Upper lobe of right lung (tissue), 1 donor: ENCODE results near the gene TEX14. TPM values are rescaled to one million over a fixed set of nuclear protein-coding genes. Genes with fewer than 3 reads are reported as not detected.

Experiments
- ATAC-seq: fragments of 200-7000 bp; cut with Tn5 transposase; one replicate; pipeline ENCODE4 v1.9.1; 2020; ENCODE audit warnings: mild to moderate bottlenecking, moderate library complexity
- DNase-seq: peaks from one replicate; pipeline ENCODE4 v3.0.0-alpha.2; 2020
- H3K27ac ChIP-seq: fragments of 200-600 bp; one replicate; pipeline ENCODE4 v1.8.0; 2022
- H3K27me3 ChIP-seq: fragments of 200-600 bp; one replicate; pipeline ENCODE4 v1.8.0; 2022; ENCODE audit warnings: mild to moderate bottlenecking
- H3K36me3 ChIP-seq: fragments of 200-600 bp; one replicate; pipeline ENCODE4 v1.8.0; 2022
- H3K4me1 ChIP-seq: fragments of 200-600 bp; one replicate; pipeline ENCODE4 v1.8.0; 2022
- H3K4me3 ChIP-seq: fragments of 200-600 bp; one replicate; pipeline ENCODE4 v1.8.0; 2022; ENCODE audit warnings: mild to moderate bottlenecking
- H3K9me3 ChIP-seq: fragments of 200-600 bp; one replicate; pipeline ENCODE4 v1.8.0; 2022
- intact Hi-C: fragments of 100-400 bp; cut with DNase I; formaldehyde crosslinking; loops from one replicate; pipeline ENCODE4 v1.11.0; 2022
- total RNA-seq: library from RNA; stranded (reverse); fragmentation: NEBNext Ultra II Directional; extraction: Animal tissue kit (Norgen Biotek cat#: 25700); gene quantifications from one replicate; pipeline ENCODE4 v1.2.1, GENCODE V29; 2021
- TF ChIP-seq, protein P1 (sequence below): fragments of 200-600 bp; IDR thresholded peaks from one replicate; pipeline ENCODE4 v1.8.0; 2022; ENCODE audit warnings: antibody characterized with exemption
- donor health status: DM: no; HTN: yes; CAD: no; lungs with severe emphysema.

TEX14 gene
- total RNA-seq, 1 donor from 2014 or later: 1.3 TPM

DNA sequence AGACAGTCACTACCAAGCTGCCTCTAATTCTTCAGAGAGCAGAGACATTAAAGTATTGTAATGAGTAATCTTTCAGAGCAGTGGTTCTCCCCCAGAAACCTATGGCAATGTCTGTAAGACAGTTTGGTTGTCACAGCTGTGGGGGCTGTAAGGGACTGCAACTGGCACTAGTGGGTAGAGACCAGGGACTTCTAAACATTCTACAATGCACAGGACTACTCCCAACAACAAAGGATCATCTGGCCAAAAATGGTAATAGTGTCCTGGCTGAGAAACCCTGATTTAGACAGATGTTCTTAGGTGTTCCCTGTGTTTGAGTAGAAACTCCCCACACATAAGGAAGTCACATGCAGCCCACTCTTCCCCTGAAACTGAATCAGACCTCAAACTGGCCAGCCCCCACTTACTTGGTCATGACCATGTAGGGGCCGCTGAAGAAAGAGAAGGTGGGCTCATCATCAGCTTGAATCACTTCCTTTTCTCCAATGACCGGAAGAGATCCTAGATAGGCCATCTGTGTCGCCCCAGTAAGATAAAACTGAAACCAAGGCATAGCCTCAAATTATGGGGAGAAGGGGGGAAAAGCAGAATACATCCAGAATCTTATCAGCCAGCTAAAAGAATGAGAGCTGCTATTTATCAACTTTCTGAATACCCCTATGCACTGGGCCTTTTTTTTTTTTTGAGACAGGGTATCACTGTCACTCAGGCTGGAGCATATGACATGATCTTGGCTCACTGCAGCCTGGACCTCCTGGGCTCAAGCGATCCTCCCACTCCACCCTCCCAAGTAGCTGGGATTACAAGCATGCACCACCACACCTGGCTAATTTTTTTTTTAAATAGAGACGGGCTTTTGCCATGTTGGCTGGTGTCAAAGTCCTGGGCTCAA, 75.8 kb downstream of the TEX14 start:
- ATAC-seq: peak; percentile 45
- no peak for DNase-seq
- H3K27ac ChIP-seq: no peak overlapping the region
- no peaks in the 10 kb centered on the region for H3K4me1 ChIP-seq
- H3K9me3 ChIP-seq: no peaks in the 10 kb centered on the region
- H3K36me3 ChIP-seq: no peaks in the 10 kb centered on the region
- intact Hi-C loops: no loop called here
- no peaks in the 10 kb centered on the region for H3K27me3 ChIP-seq
- TF ChIP-seq, protein P1, sequence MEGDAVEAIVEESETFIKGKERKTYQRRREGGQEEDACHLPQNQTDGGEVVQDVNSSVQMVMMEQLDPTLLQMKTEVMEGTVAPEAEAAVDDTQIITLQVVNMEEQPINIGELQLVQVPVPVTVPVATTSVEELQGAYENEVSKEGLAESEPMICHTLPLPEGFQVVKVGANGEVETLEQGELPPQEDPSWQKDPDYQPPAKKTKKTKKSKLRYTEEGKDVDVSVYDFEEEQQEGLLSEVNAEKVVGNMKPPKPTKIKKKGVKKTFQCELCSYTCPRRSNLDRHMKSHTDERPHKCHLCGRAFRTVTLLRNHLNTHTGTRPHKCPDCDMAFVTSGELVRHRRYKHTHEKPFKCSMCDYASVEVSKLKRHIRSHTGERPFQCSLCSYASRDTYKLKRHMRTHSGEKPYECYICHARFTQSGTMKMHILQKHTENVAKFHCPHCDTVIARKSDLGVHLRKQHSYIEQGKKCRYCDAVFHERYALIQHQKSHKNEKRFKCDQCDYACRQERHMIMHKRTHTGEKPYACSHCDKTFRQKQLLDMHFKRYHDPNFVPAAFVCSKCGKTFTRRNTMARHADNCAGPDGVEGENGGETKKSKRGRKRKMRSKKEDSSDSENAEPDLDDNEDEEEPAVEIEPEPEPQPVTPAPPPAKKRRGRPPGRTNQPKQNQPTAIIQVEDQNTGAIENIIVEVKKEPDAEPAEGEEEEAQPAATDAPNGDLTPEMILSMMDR: no peak
- no peak overlapping the region for H3K4me3 ChIP-seq

DNA sequence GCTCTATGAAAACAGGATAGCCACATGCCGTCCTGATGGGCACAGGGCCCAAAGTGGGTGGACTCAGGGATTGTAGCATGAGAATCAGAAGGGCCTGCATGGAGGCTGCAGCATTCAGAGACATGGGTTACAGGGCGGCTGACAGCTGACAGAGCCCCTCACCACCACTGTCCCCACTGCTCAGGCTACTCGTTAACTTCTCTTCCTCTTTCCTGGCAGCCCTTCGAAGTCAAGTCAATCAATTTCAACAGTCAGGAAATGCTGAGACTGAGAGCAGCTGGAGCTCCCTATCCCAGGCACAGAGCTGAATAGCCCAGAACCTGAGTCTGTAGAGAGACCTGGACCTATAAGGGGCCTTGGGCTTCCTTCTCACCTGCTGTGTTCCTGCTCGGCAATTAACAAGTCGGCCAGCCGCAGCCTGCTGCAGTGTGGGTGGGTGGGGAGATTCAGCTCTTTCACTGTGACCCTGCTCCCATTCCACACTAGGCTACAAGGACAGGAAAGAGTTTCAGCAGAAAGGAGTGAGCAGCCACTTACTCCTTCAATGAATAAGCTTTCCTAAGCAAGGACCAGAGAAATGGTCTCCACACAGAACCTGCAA, 76.9 kb downstream of the TEX14 start:
- no peaks in the 10 kb centered on the region for H3K9me3 ChIP-seq
- ATAC-seq: peak; percentile 44
- no peak for DNase-seq
- H3K27me3 ChIP-seq: no peaks in the 10 kb centered on the region
- H3K4me1 ChIP-seq: no peaks in the 10 kb centered on the region
- TF ChIP-seq, protein P1: no peak
- no peak overlapping the region for H3K27ac ChIP-seq
- no peak overlapping the region for H3K4me3 ChIP-seq
- H3K36me3 ChIP-seq: no peaks in the 10 kb centered on the region
- intact Hi-C loops: no loop called here

DNA sequence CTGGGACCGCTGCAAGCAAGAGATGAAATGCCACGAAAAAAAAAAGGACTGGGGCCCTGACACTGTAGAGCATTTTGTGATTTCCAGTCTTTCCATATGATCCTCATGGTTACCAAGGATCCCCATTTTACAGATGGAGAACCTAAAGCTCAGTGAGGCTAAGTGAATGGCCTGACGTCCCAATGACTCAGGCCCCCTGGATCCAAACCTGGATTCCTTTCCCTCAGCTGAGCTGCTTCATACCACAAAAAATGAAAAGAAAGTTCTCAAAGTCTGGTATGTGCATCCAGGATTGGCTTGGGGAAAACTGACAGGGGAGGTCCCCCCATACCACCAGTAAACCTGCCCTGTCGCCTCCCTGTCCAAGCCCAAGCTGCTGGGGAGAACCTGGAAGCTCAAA, 80.5 kb downstream of the TEX14 start:
- no peaks in the 10 kb centered on the region for H3K9me3 ChIP-seq
- TF ChIP-seq, protein P1: no peak
- H3K4me1 ChIP-seq: no peaks in the 10 kb centered on the region
- ATAC-seq (no peak), DNase-seq (no peak)
- intact Hi-C loops: no loop called here
- no peaks in the 10 kb centered on the region for H3K36me3 ChIP-seq
- H3K4me3 ChIP-seq: no peak overlapping the region
- H3K27ac ChIP-seq: no peak overlapping the region
- H3K27me3 ChIP-seq: no peaks in the 10 kb centered on the region

DNA sequence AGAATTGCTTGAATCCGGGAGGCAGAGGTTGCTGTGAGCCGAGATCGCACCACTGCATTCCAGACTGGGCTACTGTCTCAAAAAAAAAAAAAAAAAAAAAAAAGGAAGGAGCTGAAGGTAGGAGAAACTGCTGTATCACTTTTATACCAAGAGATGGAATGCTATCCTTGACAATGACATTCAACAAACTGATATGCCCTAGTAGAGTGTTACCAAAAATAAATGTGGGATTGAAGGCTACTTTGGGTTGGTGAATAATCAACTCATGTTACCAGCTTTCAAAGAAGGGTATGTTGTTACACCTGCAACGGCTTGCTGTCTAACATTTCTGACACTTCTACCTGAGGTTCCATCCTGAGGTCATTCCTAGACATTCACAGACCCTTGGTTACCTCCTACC, 84.9 kb downstream of the TEX14 start:
- DNase-seq (no peak), ATAC-seq (no peak)
- Histone ChIP-seq H3K36me3 (no peaks in the 10 kb centered on the region), H3K27me3 (no peaks in the 10 kb centered on the region), H3K27ac (no peak overlapping the region), H3K4me1 (no peaks in the 10 kb centered on the region), H3K4me3 (no peak overlapping the region), H3K9me3 (no peaks in the 10 kb centered on the region)
- TF ChIP-seq, protein P1: no peak
- intact Hi-C loops: no loop called here

DNA sequence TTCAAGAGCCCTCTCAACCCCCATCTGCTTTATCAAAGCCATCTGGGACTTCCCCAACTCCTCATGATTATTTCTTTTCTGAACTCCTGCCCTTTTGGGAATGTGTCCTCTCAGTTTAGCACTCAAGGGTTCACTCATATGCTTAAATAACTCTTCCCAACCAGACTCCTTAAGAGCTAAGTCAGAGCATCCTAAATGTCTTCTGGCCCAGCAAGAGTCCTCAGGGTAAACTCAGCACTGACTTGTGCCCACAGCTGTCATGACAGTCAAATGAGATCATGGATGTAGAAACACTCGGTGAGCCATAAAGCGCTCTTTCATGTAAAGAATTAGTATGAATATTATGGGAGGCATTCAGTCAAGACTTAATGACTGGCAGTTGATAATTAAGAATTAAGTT, 85.9 kb downstream of the TEX14 start:
- Histone ChIP-seq H3K9me3 (no peaks in the 10 kb centered on the region), H3K27me3 (no peaks in the 10 kb centered on the region), H3K27ac (no peak overlapping the region), H3K4me3 (no peak overlapping the region), H3K36me3 (no peaks in the 10 kb centered on the region), H3K4me1 (no peaks in the 10 kb centered on the region)
- intact Hi-C loops: no loop called here
- ATAC-seq: no peak
- no peak for DNase-seq
- TF ChIP-seq, protein P1: no peak
